AG04450 (cell line): ENCODE data around the gene MEIG1. TPM values are rescaled to one million over a fixed set of nuclear protein-coding genes. Genes with fewer than 3 reads are reported as not detected.

Experiments used
- CTCF ChIA-PET: fragments of 300-600, 350-600 bp; formaldehyde crosslinking; extraction: SDS; loops from one replicate; lab custom pipeline; 2022; ENCODE audit warnings: antibody characterized with exemption, inconsistent platforms; lab: Charles Lee
- POLR2A ChIA-PET: fragments of 350-600 bp; formaldehyde crosslinking; extraction: SDS; loops from one replicate; lab custom pipeline; 2021; ENCODE audit warnings: antibody characterized with exemption, inconsistent platforms; lab: Yijun Ruan, JAX
- DNase-seq: peaks from one replicate; pipeline ENCODE4 v3.0.0-alpha.2; 2011; ENCODE audit warnings: low read depth, low spot score
- H3K27ac ChIP-seq: one replicate; pipeline ENCODE4 v1.5.1; 2012; ENCODE audit warnings: low read depth, low read length, control low read depth
- H3K27me3 ChIP-seq: one replicate; pipeline ENCODE4 v1.6.0; 2012; ENCODE audit warnings: low read length; ENCODE audit not compliant: control insufficient read depth, insufficient read depth
- H3K4me3 ChIP-seq: 2 replicates; pipeline ENCODE4 v1.5.1; 2011; ENCODE audit warnings: mild to moderate bottlenecking, low read depth, low read length, control low read depth
- H3K9me3 ChIP-seq: 2 replicates; pipeline ENCODE4 v1.5.1; 2012; ENCODE audit warnings: low read length; ENCODE audit not compliant: control insufficient read depth, insufficient read depth
- CTCF ChIP-seq: IDR thresholded peaks from 2 replicates; pipeline ENCODE4 v1.5.1; 2011; ENCODE audit warnings: low read depth, low read length, control low read depth, inconsistent platforms
- polyA plus RNA-seq: library from polyadenylated mRNA; depleted of rRNA; stranded (reverse); fragments of >200 nt; gene quantifications from 2 replicates; pipeline ENCODE4 v1.2.3, GENCODE V29; 2011

MEIG1 gene
- polyA plus RNA-seq, 1 experiment, result 0.21 TPM

GRCh38 chr10:14954001-14954770 lies 5.0 kb upstream of the MEIG1 start, which contains the start of gene DCLRE1C:
Gene DCLRE1C (minus strand): TSS chr10:14954096. CDS start chr10:14954010, 86 bp downstream.
- POLR2A ChIA-PET, result interaction anchor here (1.2 kb wide), 1 partner anchor 145 kb away, joined by 3 read pairs; no protein-coding TSS in a partner anchor

GRCh38 chr10:14954934-14955333 lies 4.3 kb upstream of the MEIG1 start:
- Histone ChIP-seq H3K4me3 (no peak overlapping the region; the same call in 1 of the 2 replicates), H3K27ac (no peak overlapping the region), H3K27me3 (no peaks in the 10 kb centered on the region), H3K9me3 (no peaks in the 10 kb centered on the region; the same call in 1 of the 2 replicates)
- ChIA-PET POLR2A (no interaction called here), CTCF (interaction anchor here (0.9 to 2.8 kb wide), 2 partner anchors 125 to 151 kb away, joined by 4 to 28 read pairs; no protein-coding TSS in a partner anchor)
- TF ChIP-seq CTCF, result no peak
- no peak for DNase-seq

More at GRCh38 chr10:14954001-14954770, 5.0 kb upstream of the MEIG1 start, which contains the start of gene DCLRE1C:
- DNase-seq, result peak; percentile 72
- no peak for TF ChIP-seq CTCF
- H3K4me3 ChIP-seq, result peak within 1 kb of the TSS; percentile 87
- peak within 1 kb of the TSS; percentile 93 for H3K27ac ChIP-seq
- H3K9me3 ChIP-seq, result no peaks in the 10 kb centered on the region; the same call in 1 of the 2 replicates
- CTCF ChIA-PET, result interaction anchor here (0.9 to 2.8 kb wide), 3 partner anchors 125 to 417 kb away, joined by 4 to 28 read pairs (median 4); partner anchors contain the start of gene FAM171A1
- H3K27me3 ChIP-seq, result no peaks in the 10 kb centered on the region

GRCh38 chr10:14958872-14959220 lies 342 bp upstream of the MEIG1 start:
- ChIA-PET POLR2A (interaction anchor here (0.6 to 1.6 kb wide), 3 partner anchors 13 to 139 kb away, joined by 4 to 5 read pairs (median 4); partner anchors contain the start of genes RPP38 and SUV39H2), CTCF (interaction anchor here (0.6 to 0.7 kb wide), 2 partner anchors 147 to 223 kb away, joined by 3 to 6 read pairs; no protein-coding TSS in a partner anchor)
- Histone ChIP-seq H3K27me3 (no peaks in the 10 kb centered on the region), H3K9me3 (no peaks in the 10 kb centered on the region; the same call in 1 of the 2 replicates), H3K4me3 (peak overlapping the region; percentile 87), H3K27ac (no peak overlapping the region)
- no peak for TF ChIP-seq CTCF
- DNase-seq, result no peak

GRCh38 chr10:14967897-14968296 lies 8.7 kb downstream of the MEIG1 start:
- Histone ChIP-seq H3K4me3 (no peak overlapping the region), H3K27me3 (peaks cover 3% of the 10 kb centered on the region), H3K9me3 (no peaks in the 10 kb centered on the region), H3K27ac (no peak overlapping the region)
- DNase-seq, result no peak
- TF ChIP-seq CTCF, result no peak
- ChIA-PET POLR2A (no interaction called here), CTCF (no interaction called here)
